Stomach (tissue), 9 donors: ENCODE results near the gene GABBR2. TPM values are rescaled to one million over a fixed set of nuclear protein-coding genes. Genes with fewer than 3 reads are reported as not detected.

Experiments used
- DNase-seq, 2 donors: peaks; one replicate each; pipeline versions ENCODE4 v3.0.0 to v3.0.0-alpha.2; 2013 to 2019
- H3K27ac ChIP-seq, 5 donors: fragments of 200-600 bp in 4 of 5; sonication (generic) in 4 of 5; one replicate each; pipeline ENCODE4 v1.5.1; 2013 to 2019; ENCODE audit warnings: mild to moderate bottlenecking in 1 of 5, moderate library complexity in 1 of 5
- H3K27me3 ChIP-seq, 3 donors: fragments of 200-600 bp; sonication (generic); one replicate each; pipeline ENCODE4 v1.5.1; 2017 to 2019; ENCODE audit warnings: mixed run types in 1 of 3
- H3K36me3 ChIP-seq, 4 donors: fragments of 200-600 bp; sonication (generic); 1 replicate in 3 of 4; 2 replicates in 1 of 4; pipeline ENCODE4 v1.5.1; 2016 to 2019
- H3K4me1 ChIP-seq, 4 donors: fragments of 200-600 bp; sonication (generic); one replicate each; pipeline ENCODE4 v1.5.1; 2016 to 2019
- H3K4me3 ChIP-seq, 4 donors: fragments of 200-600 bp; sonication (generic) in 3 of 4; one replicate each; pipeline ENCODE4 v1.5.1; 2016 to 2019; ENCODE audit warnings: mild to moderate bottlenecking in 1 of 4
- H3K9me3 ChIP-seq, 4 donors: fragments of 200-600 bp; sonication (generic); one replicate each; pipeline ENCODE4 v1.5.1; 2016 to 2019
- EP300 ChIP-seq: sonication (generic); formaldehyde crosslinking; IDR thresholded peaks from one replicate; pipeline ENCODE4 v1.6.1; 2017; ENCODE audit warnings: antibody characterized with exemption
- POLR2A ChIP-seq, 4 donors: fragments of 450-650 bp; IDR thresholded peaks; one replicate each; pipeline ENCODE4 v1.6.1; 2016; ENCODE audit warnings: antibody characterized with exemption in 4 of 4, control low read depth in 2 of 4, mild to moderate bottlenecking in 1 of 4, moderate library complexity in 1 of 4
- POLR2AphosphoS5 ChIP-seq, 3 donors: sonication (generic); formaldehyde crosslinking; IDR thresholded peaks; one replicate each; pipeline ENCODE4 v1.6.1; 2016; ENCODE audit warnings: antibody characterized with exemption in 3 of 3
- WGBS, 5 donors: extraction: QIAGEN DNeasy Blood & Tissue Kit in 3 of 5; methylation state at CpG; one replicate each; pipeline versions ENCODE4 v1.1.5 to v1.1.7; 2013 to 2018; 5-methylcytosine and 5-hydroxymethylcytosine counted together
- intact Hi-C: fragments of 100-400 bp; cut with DNase I; formaldehyde crosslinking; loops from one replicate; pipeline ENCODE4 v1.15.1; 2023; ENCODE audit warnings: low total_unique reads
- polyA plus RNA-seq, 3 donors: library from polyadenylated mRNA; stranded (reverse); fragments of 200-250 nt; gene quantifications; one replicate each; pipeline ENCODE4 v1.2.3, GENCODE V29; 2013
- total RNA-seq, 5 donors: library from RNA; depleted of rRNA; stranded (reverse); fragments of >200 nt; gene quantifications; one replicate each; pipeline versions ENCODE4 v1.1.0 to v1.2.3, GENCODE V29; 2014 to 2016
- TF ChIP-seq, protein P1 (sequence below), 7 experiments: fragments of 450-650 bp in 4 of 7; fragments of 200-600 bp in 3 of 7; sonication (generic) in 3 of 7; IDR thresholded peaks; one replicate each; pipeline ENCODE4 v1.5.1; 2016 to 2019; ENCODE audit warnings: antibody characterized with exemption in 7 of 7, control low read depth in 2 of 7, mild to moderate bottlenecking in 1 of 7
- donor health status: healthy with polysubstance abuse.
- donor health status: Bipolar disorder and iron deficiency.
- donor health status: healthy.

GABBR2 gene
- total and polyA plus RNA-seq, 8 donors: 0.06 to 0.55 (median 0.08) TPM; not detected in 5

DNA sequence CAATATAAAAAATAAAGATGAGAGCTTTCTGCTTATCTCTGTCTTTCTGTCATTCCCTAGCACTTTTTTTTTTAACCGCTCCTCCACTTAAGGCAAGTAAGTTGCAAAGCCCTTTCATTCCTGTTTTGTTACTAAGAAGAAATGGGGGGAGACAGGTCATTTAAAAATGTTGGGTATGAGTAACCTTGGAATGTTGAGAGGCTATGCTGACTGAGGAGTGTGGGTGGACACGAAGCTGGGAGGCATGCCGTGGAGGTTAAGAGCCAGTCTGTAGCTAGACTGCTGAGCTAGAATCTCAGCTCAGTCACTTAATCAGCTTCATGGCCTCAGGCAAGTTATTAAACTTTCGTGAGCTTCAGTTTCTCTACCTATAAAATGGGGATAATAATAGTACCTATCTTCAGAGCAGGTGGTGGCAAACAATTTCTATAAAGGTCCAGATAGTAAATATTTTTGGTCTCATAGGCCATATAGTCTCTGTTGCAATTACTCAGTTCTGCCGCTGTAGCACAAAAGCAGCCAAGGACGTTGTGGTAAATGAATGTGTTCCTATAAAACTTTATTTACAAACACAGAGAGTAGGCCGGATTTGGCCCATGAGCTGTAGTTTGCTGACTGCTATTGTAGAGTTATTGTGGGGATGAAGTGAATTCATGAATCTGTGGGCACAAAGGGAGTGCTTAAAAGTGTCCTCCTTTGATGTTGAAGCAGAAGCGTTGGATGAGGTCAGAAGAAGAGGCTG is 220.0 kb downstream of the GABBR2 start:
- WGBS, 5 donors: 72 to 84% (median 82%) methylated on average over 8 of the region's 8 CpGs
- intact Hi-C loops: no loop called here
- Histone ChIP-seq H3K36me3 (no peaks in the 10 kb centered on the region), H3K27ac (no peak overlapping the region), H3K4me1 (no peaks in the 10 kb centered on the region), H3K4me3 (no peak overlapping the region), H3K9me3 (no peaks in the 10 kb centered on the region), H3K27me3 (peaks cover 0 to 14% (median 0%) of the 10 kb centered on the region in 3 donors)
- DNase-seq: no peak
- TF ChIP-seq, protein P1, sequence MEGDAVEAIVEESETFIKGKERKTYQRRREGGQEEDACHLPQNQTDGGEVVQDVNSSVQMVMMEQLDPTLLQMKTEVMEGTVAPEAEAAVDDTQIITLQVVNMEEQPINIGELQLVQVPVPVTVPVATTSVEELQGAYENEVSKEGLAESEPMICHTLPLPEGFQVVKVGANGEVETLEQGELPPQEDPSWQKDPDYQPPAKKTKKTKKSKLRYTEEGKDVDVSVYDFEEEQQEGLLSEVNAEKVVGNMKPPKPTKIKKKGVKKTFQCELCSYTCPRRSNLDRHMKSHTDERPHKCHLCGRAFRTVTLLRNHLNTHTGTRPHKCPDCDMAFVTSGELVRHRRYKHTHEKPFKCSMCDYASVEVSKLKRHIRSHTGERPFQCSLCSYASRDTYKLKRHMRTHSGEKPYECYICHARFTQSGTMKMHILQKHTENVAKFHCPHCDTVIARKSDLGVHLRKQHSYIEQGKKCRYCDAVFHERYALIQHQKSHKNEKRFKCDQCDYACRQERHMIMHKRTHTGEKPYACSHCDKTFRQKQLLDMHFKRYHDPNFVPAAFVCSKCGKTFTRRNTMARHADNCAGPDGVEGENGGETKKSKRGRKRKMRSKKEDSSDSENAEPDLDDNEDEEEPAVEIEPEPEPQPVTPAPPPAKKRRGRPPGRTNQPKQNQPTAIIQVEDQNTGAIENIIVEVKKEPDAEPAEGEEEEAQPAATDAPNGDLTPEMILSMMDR (IDR thresholded peaks at IDR 0.05): no peak
- no peak for TF ChIP-seq POLR2A (IDR thresholded peaks at IDR 0.05)
- no peak for TF ChIP-seq POLR2AphosphoS5 (IDR thresholded peaks at IDR 0.05)
- TF ChIP-seq EP300: no peak

DNA sequence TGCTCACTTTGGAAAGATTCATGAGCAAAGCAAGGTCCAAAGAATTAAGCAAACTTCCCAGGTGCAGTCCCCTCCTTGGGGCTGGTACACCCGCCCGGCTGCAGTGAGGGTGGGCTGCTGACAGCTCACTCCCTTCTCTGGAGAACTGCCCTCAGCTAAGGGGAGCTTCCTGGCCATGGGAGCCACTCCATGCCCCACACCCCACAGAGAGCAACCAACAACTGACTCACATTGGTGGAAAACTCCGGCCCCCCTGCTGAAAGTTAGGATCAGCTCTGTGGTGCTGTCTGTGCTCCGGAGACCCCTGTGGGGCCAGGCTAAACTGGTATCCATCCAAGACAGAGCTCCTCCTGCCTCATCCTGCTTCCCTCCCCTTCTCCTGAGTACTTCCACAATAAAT is 223.0 kb downstream of the GABBR2 start:
- peaks cover 0 to 20% (median 0%) of the 10 kb centered on the region in 3 donors for H3K27me3 ChIP-seq
- no peak overlapping the region for H3K27ac ChIP-seq
- no peaks in the 10 kb centered on the region for H3K9me3 ChIP-seq
- no peaks in the 10 kb centered on the region for H3K36me3 ChIP-seq
- intact Hi-C loops: no loop called here
- no peak overlapping the region for H3K4me3 ChIP-seq
- 50 to 79% (median 61%) methylated on average over 4 of the region's 4 CpGs for WGBS, 5 donors
- no peaks in the 10 kb centered on the region for H3K4me1 ChIP-seq
- no peak for DNase-seq
- TF ChIP-seq EP300 (no peak), POLR2A (IDR thresholded peaks at IDR 0.05) (no peak)
- TF ChIP-seq, protein P1 (IDR thresholded peaks at IDR 0.05): no peak

DNA sequence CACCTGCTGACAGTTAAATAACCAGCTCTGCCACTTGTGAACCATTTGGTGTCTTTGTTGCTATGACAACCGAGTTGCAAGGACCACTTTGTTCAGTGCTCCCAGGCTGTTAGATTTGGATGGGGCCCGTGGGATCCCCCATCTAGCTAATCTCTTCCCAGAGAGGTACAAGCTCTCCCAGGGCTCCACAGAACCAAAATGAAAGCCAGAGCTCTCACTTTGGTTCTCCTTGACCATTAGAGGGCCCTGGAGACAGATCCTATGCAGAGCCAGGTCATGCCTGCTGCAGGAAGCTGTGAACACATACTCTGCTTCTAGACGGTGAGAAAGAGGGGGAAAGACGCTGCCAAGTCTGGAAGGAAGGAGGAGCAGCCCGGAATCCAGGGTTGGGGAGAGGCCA is 224.6 kb downstream of the GABBR2 start:
- whole genome bisulfite sequencing, 5 donors: 35 to 46% (median 37%) methylated on average over 5 of the region's 5 CpGs
- Histone ChIP-seq H3K27ac (no peak overlapping the region), H3K27me3 (peaks cover 0 to 20% (median 0%) of the 10 kb centered on the region in 3 donors), H3K9me3 (no peaks in the 10 kb centered on the region), H3K4me3 (no peak overlapping the region), H3K4me1 (no peaks in the 10 kb centered on the region), H3K36me3 (no peaks in the 10 kb centered on the region)
- DNase-seq: no peak
- intact Hi-C loops: no loop called here
- TF ChIP-seq, protein P1 (IDR thresholded peaks at IDR 0.05): no peak
- TF ChIP-seq EP300 (no peak), POLR2AphosphoS5 (IDR thresholded peaks at IDR 0.05) (no peak), POLR2A (IDR thresholded peaks at IDR 0.05) (no peak)

DNA sequence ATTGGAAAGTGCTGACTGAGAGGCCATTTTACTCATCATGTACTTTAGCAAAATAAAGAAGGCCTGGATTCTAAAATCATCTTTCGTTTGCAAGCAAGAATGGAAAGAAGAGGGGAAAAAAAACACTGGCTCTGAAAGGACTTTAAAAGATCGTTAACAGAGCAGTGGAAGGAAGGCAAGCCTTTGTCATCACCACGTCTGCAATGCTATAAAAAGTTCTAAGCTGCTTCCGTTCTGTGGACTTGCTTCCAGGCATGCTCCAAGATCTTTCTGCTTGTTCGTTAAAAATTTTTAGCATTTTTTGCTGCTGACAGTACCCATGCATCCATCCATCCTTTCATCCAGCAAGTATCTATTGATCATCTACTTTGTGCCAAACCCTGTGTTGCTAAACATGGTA is 226.5 kb downstream of the GABBR2 start:
- no peak for DNase-seq
- no peak overlapping the region for H3K27ac ChIP-seq
- WGBS, 5 donors: 71 to 80% (median 76%) methylated on average over 5 of the region's 5 CpGs
- H3K27me3 ChIP-seq: peaks cover 0 to 20% (median 0%) of the 10 kb centered on the region in 3 donors
- TF ChIP-seq, protein P1 (IDR thresholded peaks at IDR 0.05): no peak
- TF ChIP-seq POLR2A (IDR thresholded peaks at IDR 0.05) (no peak), POLR2AphosphoS5 (IDR thresholded peaks at IDR 0.05) (no peak), EP300 (no peak)
- no peaks in the 10 kb centered on the region for H3K4me1 ChIP-seq
- H3K36me3 ChIP-seq: no peaks in the 10 kb centered on the region
- intact Hi-C loops: no loop called here
- no peak overlapping the region for H3K4me3 ChIP-seq
- no peaks in the 10 kb centered on the region for H3K9me3 ChIP-seq
